Inferior parietal cortex (tissue), 1 donor: ENCODE results near the gene ABLIM3.

Experiments used
- DNase-seq: peaks from one replicate; pipeline ENCODE4 v3.0.0-alpha.2; 2016; ENCODE audit errors: extremely low spot score

ABLIM3 gene

DNA sequence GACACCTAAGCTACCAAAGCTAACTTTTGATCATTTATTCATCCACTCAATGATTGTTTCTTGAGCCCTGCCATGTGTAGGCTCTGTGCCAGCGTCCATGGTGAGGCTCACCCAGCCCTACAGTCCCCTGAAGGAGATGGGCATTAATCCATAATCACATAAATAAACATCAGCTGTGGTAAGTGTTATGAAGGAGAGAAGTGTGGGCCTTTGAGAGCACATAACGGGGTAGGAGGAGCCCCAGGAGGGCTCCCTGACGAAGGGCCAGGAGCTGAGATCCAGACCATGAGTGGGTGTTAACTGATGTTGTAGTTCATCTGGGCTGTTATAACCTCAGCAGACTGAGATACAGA, 76.5 kb downstream of the ABLIM3 start:
- DNase-seq = no peak

DNA sequence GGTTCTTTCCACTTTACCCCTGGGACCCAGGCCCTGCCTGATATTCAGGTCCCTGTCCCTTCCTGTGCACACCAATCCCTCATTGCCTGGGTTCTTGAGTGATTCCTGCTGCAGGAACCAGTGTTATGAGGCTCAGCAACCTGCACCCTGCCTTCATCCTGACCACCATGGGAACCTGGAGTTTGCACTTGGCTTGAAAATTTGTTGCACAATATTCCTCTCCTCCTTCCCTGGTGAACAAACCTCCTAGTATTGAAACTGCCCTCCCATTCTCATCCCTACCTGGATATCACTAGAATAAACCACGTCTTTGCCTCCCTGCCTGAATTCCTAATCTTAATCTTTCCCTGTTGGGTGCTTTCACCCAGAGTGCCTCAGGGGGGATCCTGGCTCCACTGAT, 78.3 kb downstream of the ABLIM3 start:
- no peak for DNase-seq

DNA sequence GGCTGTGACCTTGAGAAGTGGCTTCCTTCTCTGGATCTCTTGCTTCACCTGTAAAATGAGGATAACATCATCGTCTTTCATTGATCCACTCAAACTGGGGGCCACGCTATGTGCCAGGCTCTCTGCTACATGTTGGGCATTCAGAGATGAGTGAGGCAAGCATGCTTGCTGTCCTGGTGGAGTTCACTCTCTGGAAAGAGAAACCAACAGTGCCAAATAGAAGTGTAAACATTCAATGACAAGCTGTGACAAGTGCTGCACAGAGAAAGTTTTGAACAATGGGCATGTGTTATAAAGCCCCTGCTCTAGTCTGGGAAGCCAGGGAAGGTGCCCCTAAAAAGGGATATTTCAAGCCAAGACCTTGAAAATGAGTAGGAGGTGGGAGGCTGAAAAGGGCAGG, 79.5 kb downstream of the ABLIM3 start:
- no peak for DNase-seq

DNA sequence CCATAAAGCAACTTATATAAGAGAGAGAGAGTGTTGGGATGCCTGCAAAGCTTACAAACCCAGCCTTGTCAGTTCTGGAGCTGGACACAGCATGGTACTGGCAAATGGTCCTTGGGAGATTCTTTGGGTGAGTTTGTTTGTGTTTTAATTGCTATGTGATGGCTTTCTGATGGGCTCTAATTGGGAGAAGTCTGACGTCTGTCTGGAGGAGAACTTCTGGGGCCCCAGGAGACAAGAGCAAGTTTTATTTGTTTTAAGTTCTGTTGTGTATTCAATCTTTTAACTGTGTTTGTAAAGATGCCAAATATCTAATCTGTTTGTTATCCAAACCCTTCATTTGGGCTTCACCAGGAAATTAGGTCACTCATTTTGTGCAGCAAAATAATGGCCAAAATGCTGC, 80.0 kb downstream of the ABLIM3 start:
- no peak for DNase-seq

DNA sequence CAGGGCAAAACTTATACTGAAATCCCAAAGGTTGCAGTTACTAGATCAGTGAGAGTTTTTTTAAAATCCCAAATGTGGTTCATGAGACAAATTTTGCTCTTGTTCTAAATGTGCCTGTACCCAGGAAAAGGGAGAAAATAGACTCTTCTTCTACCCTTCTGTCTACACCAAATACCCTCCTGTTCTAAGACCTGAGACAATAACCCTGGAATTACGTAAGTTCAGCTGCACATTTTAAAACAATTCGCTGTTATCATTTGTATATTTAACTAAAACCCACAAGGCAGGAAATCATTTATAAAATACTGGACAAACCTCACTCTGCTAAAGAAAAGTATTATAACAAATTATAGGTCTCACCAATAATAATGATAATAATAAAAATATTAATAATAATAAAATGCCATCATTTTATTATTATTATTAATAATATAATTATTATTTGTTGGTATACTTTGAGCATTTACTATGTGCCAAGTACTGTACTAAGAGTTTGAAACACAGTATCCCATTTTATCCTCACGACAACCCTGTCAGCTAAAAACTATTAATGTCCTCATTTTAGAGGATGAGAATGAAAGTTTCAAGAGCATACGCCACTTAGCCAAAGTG, 80.5 kb downstream of the ABLIM3 start:
- DNase-seq = no peak

DNA sequence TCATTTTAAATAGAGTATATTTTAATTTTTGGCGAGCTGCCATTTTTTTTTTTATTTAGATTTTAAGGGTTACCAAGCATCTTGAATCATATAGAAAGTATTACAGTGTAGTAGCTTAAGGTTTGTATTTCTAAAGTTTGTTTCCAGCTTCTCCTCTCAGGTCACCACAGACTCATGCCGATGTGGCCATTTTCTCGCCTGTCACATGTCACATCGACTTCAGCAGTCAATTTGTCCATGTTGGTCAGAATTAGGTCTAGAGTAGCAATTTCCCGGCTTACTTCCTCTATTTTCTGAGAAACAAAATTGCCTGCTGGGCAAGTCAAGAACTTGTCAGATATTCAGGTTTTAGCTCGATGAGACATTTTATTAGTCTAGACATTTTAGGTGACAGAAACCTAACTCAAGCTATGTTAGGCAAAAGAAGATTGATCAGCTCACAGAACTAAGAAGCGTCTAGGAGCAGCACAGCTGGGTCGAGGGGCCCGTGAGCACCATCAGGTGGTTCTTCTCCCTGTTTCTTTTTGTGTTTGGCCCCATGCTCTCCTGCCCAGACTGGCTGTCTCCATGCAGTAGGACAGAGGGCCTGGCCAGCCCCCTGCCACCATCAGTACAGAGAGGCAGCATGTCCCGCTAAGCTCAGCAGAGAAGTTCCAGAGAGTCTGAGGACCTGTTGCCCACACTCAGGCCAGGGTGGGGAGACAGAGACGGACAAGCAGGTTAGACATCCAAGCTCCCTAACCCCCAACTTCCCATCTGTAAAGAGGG, 82.0 kb downstream of the ABLIM3 start:
- no peak for DNase-seq

DNA sequence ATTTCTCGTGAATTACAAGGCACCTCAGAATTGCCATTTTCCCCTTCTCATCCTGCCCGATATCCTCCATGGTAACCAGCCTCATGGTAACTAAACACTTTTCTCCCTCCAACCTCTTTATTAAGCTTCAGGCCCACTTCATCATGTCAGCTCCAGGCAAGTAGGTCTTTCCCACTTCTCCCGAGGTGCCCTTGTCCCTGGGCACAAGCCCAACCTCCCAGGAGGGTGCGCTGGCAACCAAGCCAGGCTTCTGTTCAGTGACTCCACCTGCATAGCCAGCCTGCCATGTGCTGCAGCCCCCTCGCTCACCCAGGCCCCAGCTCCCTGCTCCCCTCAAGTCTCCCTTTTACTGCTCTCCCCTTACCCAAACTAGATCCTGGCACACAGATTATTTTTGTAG, 83.0 kb downstream of the ABLIM3 start:
- DNase-seq = no peak

DNA sequence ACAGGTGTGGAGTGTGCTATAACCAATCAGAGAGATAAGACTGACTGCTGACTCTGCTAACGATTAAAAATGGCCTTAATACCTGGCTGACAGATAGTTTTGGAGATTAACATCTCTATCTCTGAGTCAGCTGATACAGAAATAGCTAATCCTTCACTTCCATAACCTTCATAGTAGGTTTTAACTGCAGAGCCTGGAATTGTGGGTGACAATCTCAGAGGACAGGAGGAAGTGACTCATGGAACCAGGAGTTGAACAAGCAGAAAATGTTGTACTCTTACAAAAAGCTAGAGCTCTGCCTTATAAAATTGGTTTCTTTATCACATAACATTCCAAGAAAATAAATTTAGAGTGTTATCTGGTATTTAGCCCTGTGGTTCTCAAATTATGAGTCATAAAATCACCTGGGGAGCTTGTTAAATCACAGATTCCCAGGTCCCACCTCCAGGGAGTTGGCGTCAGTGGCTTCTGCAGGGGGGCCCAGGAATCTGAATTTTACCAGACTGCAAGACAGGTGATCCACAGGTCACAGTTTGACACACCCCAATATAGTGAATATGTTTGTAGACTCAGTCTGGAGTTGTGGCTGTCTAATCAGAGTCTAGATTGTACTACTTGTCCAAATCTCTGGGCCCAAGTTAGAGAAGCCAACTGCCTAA, 86.0 kb downstream of the ABLIM3 start:
- no peak for DNase-seq

DNA sequence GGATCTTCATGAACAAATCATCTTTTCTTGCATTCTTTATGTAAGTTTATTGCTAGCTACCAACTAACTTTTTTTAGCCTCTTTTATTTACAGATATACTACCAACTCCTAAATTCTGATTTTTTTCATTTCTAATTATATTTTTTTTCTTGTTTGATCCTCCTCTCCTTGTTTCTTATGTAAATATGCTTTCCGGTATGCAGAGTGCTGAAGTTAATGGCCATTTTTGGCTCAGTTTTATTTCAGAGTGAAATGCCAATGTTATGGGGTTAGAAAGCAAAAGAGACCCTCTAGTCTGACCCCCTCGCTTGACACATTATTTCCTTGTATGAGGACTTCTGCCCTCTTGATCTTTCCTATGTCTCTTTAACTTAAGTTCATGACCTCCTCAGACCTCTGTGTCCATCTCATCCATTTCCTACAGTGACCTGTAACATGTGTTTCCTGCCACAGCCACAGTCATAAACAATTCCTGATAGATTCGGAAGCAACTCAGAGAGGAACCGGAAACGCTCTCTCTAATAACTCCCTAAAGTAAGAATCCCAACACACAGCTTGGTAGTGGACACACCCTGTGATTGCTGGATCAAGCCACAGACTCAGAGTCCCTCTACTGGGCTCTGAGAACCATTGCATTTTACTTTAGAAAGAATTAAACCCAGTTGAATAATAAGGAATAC, 87.5 kb downstream of the ABLIM3 start:
- DNase-seq = peak; percentile 66

DNA sequence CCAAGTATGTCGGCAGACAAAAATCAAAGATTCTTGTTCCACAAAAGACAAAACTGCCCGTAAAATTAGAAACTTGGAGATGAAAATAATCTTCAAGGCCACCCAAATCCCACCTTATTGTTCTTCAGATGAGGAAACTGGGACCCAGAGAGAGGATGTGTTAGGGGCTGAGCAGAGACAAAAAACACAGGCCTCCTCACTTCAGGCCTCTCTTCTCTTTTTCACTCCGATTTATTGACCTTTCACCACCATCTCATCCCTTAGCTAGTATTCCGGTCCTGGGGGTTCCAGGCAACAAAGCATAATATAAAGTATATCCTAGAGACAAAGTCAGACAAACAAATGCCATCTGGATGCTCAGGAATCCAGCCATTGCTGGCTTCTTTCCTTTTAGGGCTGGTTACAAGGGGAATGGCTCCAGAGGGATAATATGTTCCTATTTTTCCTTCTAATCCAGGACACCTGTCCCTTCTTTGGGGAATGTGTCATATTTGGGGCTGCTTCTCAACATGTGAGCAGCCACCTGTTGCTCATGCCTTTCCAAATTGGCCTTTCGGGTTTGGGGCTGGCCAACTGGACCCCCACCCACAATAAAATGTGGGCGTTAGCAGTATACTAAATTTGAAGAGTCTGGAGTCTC, 88.1 kb downstream of the ABLIM3 start:
- no peak for DNase-seq

DNA sequence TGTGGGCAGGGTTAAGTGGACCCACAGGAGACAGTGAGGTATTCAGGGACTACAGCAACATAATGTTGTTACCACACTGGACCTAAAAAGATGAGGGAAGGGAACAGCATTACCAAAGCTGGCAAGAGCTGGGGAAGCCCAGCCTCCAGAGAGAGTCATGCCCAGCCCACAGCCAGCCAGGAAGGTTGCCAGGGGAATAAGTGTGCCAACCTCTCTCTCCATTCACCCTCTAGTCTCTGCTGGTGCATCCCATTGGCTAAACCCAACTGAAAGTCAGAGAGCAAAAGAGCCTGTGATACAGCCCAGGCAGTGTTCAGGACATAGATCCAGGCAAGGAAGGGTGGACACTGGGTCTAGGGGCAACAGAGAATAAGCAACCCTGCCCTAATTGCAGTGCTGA, 94.5 kb downstream of the ABLIM3 start:
- DNase-seq = no peak

DNA sequence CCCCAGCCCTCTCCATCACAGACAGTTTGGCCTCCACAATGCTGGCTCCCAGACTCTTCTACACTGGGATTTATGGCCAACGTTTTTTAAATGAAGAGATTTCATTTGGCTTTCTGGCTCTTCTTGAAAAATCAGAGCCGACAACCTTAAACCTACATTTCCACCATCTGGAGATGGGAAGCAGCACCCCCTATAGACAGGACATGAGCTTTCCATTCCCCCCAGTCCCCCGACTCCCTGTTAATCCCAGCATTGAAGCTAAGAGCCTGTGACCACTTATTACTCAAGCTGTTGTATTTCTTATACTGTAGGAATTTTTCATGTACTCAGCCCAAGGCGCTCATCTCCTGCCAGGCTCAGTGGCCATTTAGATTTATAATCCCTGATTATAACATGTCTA, 96.4 kb downstream of the ABLIM3 start:
- DNase-seq = no peak

DNA sequence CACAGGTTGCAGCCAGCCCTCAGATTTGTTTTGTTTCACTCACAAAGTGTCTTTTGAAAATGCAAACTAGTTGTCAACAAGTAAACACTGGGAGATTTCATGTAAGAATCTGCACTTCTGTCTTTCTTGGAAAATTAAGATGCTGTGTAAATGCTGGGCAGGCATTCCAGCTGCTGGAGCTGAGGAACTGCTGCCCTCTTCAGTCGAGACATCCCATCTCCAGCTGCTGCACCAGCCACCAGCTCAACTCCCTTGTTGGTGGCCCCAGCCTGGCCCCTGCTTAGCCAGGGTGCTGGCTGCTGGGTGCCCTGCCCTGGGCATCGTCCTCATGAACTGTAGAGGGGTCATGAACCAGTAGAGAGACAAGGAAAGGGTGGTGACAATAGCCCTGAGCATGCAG, 97.2 kb downstream of the ABLIM3 start:
- DNase-seq = no peak

DNA sequence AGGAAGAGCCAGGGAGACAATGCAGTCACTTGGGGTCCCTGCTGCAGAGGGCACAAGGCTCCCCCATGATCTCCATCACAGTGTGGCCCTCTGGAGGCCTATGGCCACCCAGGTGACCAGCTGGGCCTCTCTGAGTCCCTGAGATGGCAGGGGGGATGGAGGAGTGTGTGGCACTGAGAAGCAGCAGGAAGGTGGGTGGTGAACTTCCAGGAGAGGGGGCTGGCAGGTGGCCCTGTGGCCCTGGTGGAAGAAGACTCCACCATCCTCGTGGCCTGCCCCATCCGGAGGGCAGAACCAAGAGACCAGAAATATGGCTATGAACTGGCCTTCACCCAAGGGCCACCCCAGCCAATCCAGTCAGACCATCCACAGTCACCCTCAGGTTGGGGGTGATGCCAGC, 98.6 kb downstream of the ABLIM3 start:
- no peak for DNase-seq

DNA sequence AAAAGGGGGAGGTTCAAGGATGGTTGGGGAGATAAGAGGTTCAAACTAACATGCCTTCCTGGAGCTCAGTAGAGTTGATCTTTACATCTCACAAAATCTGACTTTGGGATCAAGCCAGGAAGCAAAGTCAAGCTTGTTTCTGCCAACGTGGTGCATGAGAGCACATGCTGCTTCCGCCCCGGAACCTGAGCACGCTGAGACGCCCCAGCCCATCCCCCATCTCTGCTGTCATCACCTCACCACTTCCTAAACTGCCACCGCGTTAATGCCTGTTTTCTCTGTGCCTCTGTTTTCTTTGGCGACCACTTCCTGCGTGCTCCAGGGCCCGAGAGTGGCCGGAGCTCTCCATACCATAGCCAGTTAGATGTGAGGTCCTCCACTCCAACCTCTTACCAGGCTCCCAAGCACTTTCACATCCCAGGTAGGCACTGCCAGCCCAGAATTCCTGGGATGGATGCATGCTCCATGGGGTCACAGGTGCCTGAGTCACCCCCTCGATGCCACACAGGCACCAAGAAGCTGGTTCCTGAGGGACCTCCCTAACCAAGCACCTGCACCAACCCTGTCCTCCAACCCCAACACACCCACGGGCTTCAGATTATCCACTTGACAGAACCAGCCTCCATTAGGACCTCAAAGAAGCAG, 99.2 kb downstream of the ABLIM3 start:
- no peak for DNase-seq

DNA sequence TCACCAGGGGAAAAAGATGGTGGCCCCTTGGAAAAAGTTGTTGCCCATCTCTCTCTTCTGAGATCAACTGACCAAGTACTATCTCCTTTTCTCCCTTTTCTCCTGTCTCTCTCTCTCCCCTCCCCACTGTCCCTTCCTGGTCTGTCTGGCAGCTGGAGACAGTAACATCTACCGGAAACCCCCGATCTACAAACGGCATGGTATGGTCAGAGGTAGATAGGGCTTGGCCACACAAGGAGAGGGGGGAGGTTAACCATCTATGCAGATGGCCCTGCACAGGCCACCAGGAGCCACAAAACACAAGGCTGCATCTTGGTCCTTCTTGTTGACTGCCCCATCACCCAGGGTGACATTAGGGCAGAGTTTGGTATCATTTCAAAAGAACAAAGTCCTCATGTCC, 101.0 kb downstream of the ABLIM3 start:
- DNase-seq = no peak

DNA sequence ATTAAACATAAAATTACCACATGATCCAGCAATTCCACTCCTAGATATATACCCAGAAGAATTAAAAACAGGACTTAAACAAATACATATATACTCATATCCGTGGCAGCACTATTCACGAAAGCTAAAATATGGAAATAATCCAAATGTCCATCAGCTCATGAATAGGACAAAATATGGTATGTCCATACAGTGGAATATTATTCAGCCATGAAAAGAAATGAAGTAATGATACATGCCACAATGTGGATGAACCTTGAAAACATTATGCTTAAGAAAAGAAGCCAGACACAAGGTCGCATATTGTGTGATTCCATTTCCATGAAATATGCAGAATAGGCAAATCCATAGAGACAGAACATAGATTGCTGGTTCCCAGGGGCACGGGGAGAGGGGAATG, 105.6 kb downstream of the ABLIM3 start:
- no peak for DNase-seq

DNA sequence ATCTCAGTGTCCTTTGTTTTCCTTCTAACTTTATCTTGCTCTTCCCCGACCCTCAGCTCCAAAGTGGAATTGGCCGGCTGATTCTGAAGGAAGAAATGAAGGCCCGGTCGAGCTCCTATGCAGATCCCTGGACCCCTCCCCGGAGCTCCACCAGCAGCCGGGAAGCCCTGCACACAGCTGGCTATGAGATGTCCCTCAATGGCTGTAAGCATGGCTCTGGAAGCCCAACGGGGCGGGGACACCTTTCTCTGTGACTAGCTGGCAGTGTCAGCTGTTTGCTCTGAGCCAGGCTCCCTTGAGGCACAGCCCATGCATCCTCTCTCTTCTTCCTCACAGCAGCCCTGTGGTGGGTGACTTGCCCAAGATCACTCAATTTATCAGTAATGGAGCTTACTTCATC, 106.4 kb downstream of the ABLIM3 start:
- DNase-seq = no peak

DNA sequence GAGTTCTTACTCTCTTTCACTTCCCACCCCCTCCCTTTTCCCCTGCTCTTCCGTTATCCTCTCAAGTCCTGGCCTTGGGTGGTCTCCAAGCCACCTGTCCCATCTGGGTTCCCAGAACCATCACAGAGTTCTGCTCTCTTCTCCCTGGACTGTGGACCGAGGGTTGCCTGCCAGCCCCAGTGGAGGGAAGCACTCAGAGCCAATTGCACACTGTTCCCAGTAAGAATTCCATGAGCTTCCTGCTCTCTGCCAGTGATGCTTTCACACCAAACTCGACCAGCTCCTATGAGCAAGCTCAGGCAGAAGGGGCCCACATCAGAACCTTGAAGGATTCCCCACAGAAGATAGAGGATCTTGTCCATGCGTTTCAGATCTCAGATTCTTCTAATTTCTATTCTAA, 110.3 kb downstream of the ABLIM3 start:
- no peak for DNase-seq

DNA sequence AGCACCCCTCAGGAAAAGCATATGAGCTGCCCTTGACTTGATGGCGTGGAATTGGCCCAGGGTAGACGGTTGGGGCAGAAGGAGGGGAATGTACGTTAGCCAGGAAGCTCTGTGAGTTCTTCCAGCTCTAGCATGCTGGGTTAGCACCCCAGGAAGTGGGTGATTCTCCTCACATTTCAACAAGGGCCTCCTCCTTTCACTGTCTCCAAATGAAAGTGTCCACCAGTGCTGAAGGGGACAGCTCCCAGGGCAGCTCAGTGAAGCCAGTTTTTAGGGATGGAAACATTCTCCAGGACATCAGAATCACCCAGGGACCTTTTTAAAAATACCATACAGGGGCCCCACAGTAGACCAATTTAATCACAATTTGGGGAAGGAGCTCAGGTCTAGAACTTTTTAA, 113.2 kb downstream of the ABLIM3 start:
- no peak for DNase-seq

DNA sequence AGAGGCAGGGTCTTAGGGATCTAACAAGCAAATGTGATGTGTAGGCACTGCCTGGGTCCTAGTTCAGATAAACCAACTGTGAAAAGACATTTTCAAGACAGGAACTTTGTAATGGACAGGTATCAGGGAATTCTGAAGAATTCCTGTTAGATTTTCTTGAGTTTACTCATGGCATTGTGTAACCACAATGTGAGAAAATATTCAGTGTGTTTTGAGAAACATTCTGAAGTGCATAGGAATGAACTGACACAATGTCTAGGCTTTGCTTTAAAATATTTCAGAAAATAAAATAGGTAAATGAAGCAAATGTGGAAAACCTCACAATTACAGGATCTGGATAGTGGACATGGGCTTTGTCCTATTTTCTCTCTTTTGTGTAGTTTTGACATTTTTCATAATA, 115.2 kb downstream of the ABLIM3 start:
- DNase-seq = no peak

DNA sequence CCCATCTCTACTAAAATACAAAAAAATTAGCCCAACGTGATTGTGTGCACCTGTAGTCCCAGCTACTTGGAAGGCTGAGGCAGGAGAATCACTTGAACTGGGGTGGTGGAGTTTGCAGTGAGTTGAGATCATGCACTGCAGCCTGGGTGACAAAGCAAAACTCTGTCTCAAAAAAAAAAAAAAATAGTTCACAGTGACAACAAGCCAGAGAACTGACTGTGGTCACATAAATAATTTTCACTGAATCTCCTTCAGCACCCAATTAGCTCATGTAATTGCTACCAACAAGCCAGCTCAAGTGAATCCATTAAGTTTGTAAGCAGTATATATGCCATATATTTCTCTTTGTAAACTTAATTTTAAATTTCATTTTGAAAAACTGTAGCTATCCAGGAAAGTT, 115.8 kb downstream of the ABLIM3 start:
- no peak for DNase-seq
